ENCODE measurements around the gene ARHGAP8. TPM values are rescaled to one million over a fixed set of nuclear protein-coding genes. Genes with fewer than 3 reads are reported as not detected.

The ARHGAP8 gene
- total and polyA plus RNA-seq, 10 of the 15 experiments (the other 5 are each of a cell fraction or from before 2014, with no cell fraction given) = 0.33 TPM; not detected in 9

- H3K36me3 ChIP-seq (ENCODE audit: control insufficient read depth in 2 of 2, insufficient read depth in 2 of 2, low read length in 1 of 2) = no peaks in the 10 kb centered on the region
- H2AFZ ChIP-seq (ENCODE audit: control insufficient read depth, low read depth, low read length) = no peak overlapping the region
- no peaks in the 10 kb centered on the region for H3K9me3 ChIP-seq (replicated peaks; ENCODE audit: control insufficient read depth, insufficient read depth, low read length)
- intact Hi-C loops (cut with micrococcal nuclease; ENCODE audit: unreplicated experiment) = loop anchor here (10.0 kb wide), 1 partner anchor 127 kb away; no protein-coding TSS in a partner anchor
- no TSS peak for BruUV-seq (replicated peaks)
- ATAC-seq = peak; percentile 71
- no peak for FAIRE-seq
- no peaks in the 10 kb centered on the region for H4K20me1 ChIP-seq (ENCODE audit: control insufficient read depth, insufficient read depth)
- H3K27ac ChIP-seq (ENCODE audit: control insufficient read depth, insufficient read depth) = no peak overlapping the region
- no peak overlapping the region for H3K4me2 ChIP-seq (ENCODE audit: control insufficient read depth, insufficient read depth)
- TF ChIP-seq SMC3 (IDR thresholded peaks at IDR 0.05; ENCODE audit: borderline replicate concordance, low read length) = 0 out of 2 replicates have a peak, but pooled peaks have one; percentile 25
- TF ChIP-seq ZNF384 (IDR thresholded peaks at IDR 0.05; ENCODE audit: borderline replicate concordance, low read depth, low read length) = peak; percentile 40; the same call in 1 of the 2 replicates
- TF ChIP-seq CTCF (IDR thresholded peaks at IDR 0.05 in 2 of 3, conservative IDR thresholded peaks at IDR 0.05 in 1 of 3; ENCODE audit: control insufficient read depth in 2 of 3, extremely low read depth in 1 of 3, insufficient read depth in 1 of 3, low read depth in 3 of 3, low read length in 3 of 3) = peak; percentile 37 to 68 (median 41); a peak in 5 of 6 replicates
- TF ChIP-seq EGR1 (IDR thresholded peaks at IDR 0.05; ENCODE audit: borderline replicate concordance in 1 of 2, low read depth in 2 of 2, low read length in 2 of 2) = no peak
- TF ChIP-seq EED (IDR thresholded peaks at IDR 0.05; ENCODE audit: low read depth) = no peak
- no peak for TF ChIP-seq SUZ12 (IDR thresholded peaks at IDR 0.05; ENCODE audit: unreplicated experiment)
- ChIA-PET POLR2A (interaction anchor here (0.7 kb wide), 2 partner anchors 153 to 1452 kb away, joined by 3 to 7 read pairs; no protein-coding TSS in a partner anchor), CTCF (interaction anchor here (0.7 kb wide), 2 partner anchors 58 to 281 kb away, joined by 3 to 5 read pairs; no protein-coding TSS in a partner anchor), RAD21 (ENCODE audit: unreplicated experiment) (no interaction called here), SMC1A (ENCODE audit: uncharacterized antibody, unreplicated experiment) (interaction anchor here (1.7 kb wide), 1 partner anchor 268 kb away, joined by 6 read pairs; no protein-coding TSS in a partner anchor)
- H3K27me3 ChIP-seq (replicated peaks in 1 of 2; ENCODE audit: control insufficient read depth in 2 of 2, insufficient read depth in 2 of 2, low read length in 1 of 2) = no peaks in the 10 kb centered on the region
- no peak overlapping the region for H3K4me3 ChIP-seq
- no peaks in the 10 kb centered on the region for H3K79me2 ChIP-seq (ENCODE audit: control insufficient read depth, insufficient read depth, low read length)
- H3K4me1 ChIP-seq (ENCODE audit: control insufficient read depth, insufficient read depth, low read length) = no peaks in the 10 kb centered on the region
- in situ Hi-C loops (cut with MboI) = no loop called here
- no peak overlapping the region for H3K9ac ChIP-seq (ENCODE audit: control insufficient read depth, insufficient read depth, low read length)
- 34% methylated on average over 8 of the region's 8 CpGs for WGBS (ENCODE audit: insufficient coverage, insufficient replicate concordance, low lambda C conversion rate, missing lambda C conversion rate)
- DNase-seq (ENCODE audit: low read depth, low spot score) = no peak
Observed at GRCh38 chr22:44828193-44828592, 75.8 kb downstream of the ARHGAP8 start.

Measured in GM12878 (cell line).